NCI-H748 treated with DMSO at 0.1 percent for 48 hours (cell line): Measurements from ENCODE around the gene CD1D.
"Not testable (repeated sequence)": the region's sequence is repeated elsewhere in the genome, so short reads cannot be mapped to it uniquely, and the experiment has no call there.

Experiments
- DNase-seq: peaks from one replicate; lab custom pipeline; 2025; lab: John Stamatoyannopoulos, UW

CD1D gene

DNA sequence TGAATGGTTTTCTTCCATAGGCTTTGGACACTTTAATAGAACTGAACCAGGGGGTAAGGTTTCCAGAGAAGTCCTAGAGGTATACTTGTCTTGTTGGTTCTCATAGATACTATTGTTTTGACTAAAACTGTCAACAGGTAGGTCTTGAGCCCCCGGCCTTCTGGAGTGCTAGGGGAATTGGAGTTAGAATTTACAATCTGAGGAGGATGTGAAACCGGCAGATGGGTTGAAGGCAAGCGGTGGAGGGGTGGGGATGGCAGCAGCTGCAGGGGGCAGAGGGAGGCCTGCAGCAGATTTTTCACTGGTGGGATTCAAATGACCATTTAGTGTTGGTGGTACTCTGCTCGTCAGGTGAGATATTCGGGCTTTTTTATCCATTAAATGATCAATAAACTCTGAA lies 4.3 kb upstream of the CD1D start:
- no peak for DNase-seq

DNA sequence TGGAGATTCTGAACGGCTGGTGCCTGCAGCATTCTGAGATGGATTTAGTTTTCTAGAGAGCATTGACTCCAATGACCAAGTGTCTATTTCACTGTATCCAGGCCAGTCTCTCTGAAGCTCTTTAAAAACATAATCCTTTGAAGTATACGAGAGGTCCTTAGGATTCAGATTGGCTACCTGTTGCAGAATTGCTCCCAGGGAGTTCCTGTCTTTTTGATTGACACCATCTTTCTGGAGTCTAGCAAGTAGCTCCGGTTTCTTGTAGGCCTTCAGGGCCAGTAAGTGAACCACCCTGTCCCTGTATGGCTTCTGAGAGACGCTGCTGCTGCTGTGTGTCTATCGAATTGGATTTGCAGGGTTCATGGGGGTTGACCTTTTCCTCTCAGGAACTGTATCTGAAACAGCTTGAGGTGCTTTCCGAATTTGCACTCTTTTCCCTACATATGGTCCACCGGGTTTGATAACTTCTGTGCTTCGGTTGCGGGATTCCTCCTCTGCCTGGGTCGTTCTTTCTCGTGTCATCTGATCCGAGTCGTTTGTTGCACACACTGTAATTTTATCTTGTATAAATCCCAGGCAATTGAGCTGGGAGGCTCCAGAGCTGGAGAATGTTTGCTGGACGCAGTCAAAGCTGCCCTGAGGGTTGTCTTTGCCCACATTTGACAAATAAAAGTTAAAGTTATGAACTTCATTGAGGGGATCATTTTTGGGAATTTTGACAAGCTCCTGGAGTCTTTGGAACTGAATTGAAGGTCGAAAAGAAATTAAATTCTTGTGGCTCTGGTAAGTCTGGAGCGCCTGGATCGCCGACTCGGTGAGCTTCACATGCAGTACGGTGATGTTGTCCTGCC lies 3.6 kb upstream of the CD1D start:
- DNase-seq: not testable (repeated sequence)

DNA sequence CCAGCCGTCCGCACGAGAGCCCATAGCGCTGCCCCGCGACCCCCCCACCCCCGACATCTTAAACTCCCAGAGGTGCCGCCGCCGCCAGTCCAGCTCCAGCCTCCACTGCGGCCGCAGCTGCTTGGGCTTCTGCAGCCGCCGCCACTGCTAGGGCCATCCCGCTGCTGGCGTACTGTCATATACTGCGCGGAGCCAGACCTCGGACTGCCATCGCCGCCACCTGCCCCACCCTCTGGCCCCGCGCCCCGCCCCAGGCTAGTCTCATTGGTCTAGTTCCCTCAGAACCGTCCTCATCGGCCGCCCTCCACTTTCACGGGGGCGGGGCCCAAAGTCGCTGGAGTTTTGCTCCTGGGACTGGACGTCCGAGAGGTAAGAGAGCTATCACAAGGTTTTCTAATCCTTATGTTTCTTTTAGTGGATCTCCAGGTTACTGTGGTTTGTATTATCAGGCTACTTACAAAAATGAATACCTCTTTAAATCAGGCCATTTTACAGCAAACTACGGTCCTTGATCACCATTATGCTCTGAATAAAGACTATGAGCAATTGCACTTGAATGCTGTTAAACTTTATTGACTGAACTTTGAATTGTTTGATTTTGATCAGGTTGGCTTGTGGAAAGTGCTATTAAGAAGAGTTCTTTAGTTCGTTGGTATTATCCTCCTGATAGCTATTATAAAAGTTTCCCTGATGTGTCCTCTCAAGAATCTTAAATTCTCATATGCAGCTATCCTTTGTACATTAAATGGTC lies 2.8 kb upstream of the CD1D start:
- no peak for DNase-seq

DNA sequence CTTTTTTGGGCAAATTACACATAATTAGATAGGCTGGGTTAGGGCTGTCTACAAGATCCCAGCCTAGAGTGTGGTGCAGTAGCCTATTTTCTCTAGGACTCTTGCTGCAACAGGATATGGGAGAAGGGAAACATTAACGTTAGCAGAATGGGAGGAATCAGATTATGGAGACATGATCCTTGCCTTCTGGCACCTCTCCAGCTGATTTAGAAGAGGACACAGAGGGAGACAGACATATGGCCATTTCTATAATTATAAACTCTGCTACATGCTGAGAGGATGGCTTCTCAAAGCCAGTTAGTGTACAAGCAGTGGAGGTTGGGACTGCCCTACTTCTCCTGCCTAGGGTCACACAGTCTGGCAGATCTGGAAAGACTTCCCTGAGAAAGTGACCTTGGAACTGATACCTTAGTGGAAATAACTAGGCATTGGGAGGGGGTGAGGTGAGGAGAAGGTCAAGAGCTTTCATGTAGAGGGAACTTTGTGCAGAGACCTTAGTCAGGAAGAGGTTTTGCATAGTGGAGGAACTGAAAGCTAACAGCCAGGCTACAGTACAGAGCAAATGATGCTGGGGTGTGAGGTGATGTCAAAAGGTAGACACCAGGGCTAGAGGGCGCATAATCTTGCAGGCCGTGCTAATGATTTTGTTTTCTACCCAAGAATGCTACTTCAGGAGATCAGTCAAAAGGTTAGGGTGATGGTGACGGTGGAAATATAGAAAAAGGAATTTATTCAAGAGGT lies 1.2 kb upstream of the CD1D start:
- no peak for DNase-seq

DNA sequence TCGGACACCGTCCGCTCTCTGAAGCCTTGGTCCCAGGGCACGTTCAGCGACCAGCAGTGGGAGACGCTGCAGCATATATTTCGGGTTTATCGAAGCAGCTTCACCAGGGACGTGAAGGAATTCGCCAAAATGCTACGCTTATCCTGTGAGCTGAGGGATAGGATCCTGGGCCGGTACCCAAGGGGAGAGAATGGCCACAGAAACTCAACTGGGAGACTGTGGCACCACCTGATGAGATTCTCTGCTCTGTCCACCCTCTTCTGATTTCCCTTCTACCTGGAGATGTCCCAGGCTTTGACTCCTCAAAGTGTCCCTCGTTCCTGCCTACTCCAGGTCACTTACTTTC lies 855 bp downstream of the CD1D start:
- no peak for DNase-seq

DNA sequence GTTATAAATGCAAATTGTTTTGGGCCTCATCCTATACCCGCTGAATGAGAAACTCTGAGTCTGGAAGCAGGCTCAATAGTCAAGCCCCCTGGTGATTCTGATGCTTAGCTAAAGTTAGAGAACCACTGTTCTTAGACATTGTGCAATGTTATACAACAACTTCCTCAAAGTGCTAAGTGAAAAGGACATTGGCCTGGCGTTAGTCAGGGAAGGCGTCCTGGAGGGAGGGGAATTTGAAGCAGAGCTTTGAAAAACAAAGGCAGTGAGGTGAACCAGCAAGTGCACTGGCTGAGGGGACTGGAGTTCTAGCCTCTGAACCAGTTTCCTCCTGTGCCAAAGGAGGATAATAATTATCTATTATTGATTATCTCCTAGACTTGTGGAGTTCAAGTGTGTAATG lies 5.1 kb downstream of the CD1D start:
- no peak for DNase-seq

DNA sequence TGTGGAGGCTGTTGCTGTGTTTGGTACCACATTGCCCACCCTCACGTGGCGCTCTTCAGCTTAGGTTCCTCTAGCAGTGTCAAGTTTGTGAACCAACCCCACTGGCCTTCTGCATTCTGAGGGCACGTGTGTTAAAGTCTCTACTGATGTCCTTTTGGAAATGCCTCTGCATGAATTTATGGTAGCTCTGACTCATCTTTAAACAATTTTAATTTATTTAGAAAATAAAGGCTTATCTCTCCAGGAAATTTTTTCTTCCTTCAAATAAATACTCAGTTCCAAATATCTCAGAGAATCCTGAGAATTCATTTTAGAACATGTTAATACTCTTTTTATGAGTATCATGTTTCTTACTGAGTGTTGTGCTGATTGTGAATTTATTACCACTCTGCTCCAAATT lies 5.5 kb downstream of the CD1D start:
- DNase-seq: no peak

DNA sequence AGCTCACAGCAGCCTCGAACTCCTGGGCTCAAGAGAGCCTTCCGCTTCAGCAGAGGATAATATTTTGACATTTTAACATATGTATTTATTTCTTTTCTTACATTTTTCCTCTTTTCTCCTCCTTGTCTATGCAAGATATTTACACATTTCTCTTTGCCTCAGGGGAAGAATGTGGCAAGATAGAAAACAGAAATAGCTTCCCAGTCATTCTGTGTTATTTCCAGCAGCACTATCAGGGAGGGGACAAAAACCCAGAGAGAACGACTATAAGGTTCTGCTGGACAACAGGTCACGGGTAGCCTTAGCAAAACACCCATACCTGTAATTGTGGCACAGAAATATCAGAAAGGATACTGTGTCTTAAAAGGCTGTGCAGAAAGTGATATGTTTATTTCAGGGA lies 7.9 kb downstream of the CD1D start:
- no peak for DNase-seq

DNA sequence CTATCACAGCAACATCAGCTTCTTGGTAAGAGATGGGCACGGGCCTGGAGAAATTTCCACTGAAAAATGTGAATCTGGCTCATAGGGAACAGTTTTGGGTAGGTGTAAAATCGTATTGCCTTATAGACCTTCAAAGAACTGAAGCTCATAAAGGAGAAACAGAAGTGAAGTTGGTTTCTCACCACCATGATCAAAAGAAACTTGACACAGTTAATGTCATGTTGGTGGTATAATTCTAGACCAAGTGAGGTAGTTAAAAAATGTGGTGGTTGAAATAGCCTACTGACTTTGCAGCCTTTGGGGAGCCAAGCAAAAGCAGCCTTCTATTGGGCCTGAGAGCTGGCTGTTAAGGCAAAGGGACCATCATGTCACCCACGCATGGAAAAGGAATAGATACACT lies 8.9 kb downstream of the CD1D start:
- DNase-seq: no peak

DNA sequence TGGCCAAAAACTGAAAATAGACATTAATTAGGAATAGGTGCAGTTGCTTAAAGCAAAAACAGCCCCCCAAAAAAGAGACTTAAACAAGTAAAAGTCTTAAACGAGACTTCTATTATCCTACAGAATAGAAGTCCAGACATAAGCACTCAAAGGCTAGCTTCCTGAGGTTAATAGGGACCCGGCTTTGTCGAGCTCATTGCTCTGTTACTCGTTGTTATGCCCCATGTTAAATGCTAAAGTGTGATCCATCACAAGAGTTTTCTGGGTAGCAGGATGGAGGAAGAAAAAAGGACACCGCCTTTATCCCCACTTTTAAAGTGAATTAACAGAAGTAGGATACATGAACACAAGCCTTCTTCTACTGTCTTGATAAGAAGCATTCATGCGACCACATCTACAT lies 10.6 kb downstream of the CD1D start:
- DNase-seq: no peak

DNA sequence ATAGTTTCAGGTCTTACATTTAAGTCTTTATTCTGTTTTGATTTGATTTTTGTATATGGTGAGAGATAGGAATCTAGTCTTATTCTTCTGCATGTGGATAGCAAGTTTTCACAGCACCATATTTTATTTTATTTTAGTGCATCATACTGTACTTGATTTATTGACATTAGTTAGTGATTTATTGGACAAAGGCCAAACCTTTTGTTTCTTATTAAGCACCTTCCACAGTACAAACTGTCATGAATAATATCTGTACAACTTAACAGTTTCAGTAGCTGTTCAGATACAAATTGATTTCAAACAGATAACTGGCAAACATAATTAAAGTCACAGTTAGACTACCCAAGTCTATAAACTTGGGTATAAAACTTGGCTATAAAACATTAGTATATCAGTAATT lies 15.8 kb downstream of the CD1D start:
- no peak for DNase-seq

DNA sequence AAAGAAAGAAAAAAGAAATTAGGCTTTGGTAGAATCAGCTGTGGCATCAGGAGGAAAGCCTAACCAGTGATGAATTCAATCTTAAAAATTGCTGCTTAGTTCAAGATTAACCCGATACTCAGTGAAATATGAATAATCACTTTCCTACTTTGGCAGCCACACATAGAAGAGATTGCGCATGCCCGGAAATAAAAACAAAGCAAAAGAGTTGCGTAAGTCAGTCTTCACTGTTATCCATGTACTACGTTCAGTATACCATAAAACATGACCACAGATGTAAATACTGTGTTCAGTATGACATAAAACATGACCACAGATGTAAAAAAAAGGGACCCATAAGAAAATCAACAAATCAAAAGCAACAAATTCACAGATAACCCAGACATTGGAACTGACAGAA lies 19.2 kb downstream of the CD1D start:
- DNase-seq: no peak

DNA sequence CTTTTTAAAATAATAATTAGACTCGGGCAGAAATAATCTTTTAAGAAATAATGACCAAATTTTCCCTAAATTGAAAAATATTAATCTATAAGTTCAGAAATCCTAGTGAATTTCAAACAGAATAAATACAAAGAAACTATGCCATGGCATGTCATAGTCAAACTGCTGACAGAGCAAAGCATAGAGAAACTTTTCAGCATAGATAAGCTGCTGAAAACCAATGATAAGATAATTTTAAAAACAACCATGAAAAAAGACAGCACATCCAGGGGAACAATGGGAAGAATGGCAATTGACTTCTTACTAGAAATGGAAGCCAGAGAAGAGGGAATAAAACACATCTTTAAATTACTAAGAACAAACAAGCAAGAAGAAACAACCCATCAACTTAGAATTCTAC lies 19.8 kb downstream of the CD1D start:
- DNase-seq: no peak

DNA sequence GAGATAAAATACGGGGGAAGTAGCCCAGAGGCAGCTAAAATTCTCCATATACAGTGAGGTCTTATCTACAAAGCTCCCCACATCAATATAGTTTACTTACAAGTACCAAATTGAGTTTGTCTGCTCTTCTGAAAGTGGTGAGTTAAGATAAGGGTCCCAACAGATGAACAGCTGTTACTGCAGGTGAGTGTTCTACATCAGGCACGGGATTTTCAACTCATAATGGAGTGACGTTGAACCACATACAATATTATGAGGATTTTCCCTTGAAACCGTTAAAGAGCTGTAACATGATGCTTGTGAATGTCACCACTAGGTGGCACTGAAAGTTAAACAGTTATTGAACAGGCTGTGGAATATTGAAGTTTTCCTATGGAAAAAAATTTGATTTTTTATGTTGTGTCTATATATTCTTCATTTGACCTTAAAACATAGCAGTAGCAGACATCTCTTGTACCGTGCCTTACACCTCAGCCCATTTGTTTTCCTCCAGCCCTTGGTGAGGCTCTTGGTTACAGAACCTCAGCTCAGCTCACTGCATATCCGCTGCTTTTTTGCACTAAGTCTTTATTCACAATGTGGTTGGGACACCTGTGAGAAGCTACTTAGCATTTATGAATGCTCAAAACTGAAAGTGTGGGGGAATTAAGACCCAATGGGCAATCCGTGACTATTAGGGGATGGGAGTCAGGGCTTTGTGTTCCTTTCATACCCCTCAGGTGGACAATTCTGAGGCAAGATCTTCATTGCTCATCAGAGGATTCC lies 23.2 kb downstream of the CD1D start:
- DNase-seq: peak; percentile 40

DNA sequence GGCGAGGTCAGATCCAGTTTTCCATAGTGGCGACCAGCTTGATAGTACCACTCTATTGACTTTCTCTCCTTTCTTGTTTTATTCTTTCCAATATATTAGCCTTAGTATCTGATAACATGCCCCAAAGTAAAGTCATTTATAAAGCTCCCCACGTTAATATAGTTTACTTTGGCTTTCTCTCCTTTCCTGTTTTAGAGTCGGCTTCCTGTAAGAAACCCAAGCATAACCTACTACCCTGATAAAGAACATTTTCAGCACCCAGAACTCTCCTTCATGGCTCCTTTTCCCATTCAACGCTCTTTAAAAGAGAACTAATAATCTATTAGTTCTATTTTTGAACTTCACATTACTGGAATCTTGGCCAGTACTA lies 23.7 kb downstream of the CD1D start:
- DNase-seq: no peak

DNA sequence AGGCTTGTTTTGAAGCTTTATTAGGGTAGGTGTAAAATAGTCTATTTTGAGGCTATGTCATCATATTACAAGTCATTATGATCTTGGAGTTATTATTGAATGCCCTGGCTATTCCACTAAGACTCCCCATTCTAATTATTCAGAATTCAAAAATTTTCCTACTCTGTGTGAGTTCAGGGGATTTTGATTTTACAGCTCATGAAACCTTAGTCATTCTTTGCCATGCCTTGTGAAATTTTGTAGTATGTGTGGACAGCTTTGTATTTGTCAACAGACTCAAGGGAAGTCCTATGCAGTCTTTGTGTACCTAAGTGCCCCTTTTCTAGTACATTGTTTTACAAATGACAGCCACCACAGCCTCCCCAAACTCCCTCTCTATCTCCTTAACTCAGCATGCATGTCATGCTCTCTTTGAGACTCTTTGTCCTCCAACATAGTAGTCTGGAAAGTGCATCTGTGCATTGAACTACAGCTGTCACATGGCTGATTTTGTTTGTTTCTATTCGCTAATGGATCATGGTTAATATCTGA lies 28.0 kb downstream of the CD1D start:
- DNase-seq: no peak

DNA sequence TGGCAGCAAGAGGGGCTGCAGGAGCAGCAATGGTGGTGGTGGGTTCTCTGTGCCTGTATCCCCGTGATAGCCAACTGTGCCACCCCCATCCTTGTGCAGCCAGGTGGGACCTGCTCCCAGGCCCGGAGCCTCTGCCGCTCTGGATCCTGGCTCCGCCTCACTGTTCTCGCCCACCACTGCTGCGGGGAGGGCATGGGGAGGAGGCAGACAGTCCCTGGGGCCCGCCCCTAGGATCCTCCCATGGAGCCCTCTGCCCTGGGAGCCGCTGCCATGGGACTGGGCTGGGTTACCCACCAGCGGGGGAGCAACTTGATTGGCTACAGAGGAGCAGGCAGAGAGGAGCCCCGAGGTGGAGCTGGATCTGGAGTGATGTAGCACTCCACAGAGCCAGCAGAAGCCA lies 31.6 kb downstream of the CD1D start:
- no peak for DNase-seq

DNA sequence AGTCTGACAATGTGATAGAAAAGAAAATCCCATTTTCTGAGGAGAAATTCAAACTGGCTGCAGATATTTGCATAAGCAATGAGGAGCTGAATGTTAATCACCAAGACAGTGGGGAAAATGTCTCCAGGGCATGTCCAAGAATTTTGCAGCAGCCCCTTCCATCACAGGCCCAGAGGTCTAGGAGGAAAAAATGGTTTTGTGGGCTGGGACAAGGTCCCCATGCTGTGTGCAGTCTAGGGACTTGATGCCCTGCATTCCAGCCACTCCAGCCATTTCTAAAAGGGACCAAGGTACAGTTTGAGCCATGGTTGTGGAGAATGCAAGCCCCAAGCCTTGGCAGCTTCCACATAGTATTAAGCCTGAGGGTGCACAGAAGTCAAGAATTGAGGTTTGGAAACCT lies 42.8 kb downstream of the CD1D start:
- DNase-seq: not testable (repeated sequence)

DNA sequence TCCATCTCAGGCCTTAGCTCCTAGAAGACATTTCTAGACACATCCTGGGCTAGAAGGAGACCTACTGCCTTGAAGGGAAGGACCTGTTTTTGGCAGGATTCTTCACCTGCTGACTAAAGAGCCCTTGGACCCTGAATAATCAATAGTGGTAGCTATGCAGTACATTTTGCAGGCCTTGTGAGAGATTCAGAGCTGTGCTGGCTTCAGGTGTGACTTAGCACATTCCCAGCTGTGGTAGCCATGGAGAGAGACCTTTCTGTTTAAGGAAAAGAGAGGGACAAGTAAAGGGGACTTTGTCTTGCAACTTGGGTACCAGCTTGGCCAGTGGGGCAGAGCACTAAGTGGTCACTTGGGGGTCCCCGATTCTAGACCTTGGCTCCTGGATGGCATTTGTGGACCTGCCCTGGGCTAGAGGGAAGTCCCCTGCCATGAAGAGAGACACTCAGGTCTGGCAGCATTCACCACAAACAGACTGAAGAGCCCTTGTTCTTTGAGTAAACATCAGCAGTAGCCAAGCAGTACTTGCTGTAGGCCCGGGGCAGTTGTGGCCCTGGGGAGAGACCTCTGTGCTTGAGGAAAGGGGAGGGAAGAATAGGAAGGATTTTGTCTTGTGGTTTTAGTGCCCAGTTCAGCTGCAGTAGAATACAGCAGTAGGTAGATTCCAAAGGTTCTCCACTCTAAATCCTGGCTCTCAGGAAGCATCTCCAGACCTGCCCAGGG lies 47.4 kb downstream of the CD1D start:
- DNase-seq: no peak
